ENCODE results near the gene B4GALT6.

DNA sequence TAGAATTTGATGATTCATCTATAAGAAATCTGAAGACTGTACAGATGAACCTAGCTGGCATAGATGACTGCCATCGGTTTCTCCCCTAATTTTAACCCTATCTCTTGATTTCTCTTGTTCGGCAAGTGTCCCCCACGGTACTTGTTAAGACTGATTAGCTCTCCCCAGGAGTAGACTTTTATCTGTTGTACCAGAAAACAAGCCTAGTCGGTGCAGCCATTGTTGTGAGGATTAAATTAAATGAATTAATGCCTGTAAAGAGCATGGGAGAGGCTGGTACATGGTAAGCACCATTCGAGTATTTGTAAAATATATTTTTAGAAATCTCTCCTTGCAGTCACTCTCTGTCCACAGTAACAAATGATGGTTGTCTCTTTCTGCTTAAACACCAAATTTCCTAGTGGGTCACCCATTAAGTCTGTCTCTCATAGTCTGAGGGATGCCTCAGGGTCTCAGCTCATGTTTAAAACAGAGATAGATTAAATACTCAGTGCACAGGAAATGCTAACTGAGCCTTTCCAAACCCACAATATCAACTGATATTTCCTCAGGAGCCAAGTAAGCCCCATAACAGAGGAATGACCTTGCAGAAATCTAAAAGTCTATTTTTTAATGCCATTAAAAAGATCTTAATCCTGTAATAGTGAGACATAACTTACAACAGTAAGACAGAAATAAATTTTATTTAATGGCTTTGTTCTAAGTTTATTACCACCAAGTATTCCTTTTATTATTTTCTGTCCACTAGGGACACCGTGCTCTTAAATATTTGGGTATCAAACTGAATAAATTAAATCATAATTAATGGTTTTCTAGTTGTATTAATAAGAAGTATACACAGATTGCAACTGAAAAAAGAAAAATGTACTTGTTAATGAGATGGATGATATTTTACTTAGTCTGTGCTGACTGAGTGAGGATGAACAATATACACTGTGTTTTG, 2.9 kb upstream of the B4GALT6 start:
- TF ChIP-seq, protein P1, sequence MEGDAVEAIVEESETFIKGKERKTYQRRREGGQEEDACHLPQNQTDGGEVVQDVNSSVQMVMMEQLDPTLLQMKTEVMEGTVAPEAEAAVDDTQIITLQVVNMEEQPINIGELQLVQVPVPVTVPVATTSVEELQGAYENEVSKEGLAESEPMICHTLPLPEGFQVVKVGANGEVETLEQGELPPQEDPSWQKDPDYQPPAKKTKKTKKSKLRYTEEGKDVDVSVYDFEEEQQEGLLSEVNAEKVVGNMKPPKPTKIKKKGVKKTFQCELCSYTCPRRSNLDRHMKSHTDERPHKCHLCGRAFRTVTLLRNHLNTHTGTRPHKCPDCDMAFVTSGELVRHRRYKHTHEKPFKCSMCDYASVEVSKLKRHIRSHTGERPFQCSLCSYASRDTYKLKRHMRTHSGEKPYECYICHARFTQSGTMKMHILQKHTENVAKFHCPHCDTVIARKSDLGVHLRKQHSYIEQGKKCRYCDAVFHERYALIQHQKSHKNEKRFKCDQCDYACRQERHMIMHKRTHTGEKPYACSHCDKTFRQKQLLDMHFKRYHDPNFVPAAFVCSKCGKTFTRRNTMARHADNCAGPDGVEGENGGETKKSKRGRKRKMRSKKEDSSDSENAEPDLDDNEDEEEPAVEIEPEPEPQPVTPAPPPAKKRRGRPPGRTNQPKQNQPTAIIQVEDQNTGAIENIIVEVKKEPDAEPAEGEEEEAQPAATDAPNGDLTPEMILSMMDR (IDR thresholded peaks at IDR 0.05) = no peak
- no peak for TF ChIP-seq POLR2A (IDR thresholded peaks at IDR 0.05)

Data from uterus (tissue), 2 donors.